GM18505 (cell line): ENCODE results near the gene PIGB.
A peak's percentile ranks its signal among the peaks of the same experiment; 100 is the strongest.

Experiments
- ATAC-seq: cut with Tn5 transposase; IDR thresholded peaks from one replicate; pipeline ENCODE4 v1.9.1; 2021; ENCODE audit not compliant: unreplicated experiment
- POLR2A ChIP-seq: IDR thresholded peaks from 4 replicates; pipeline ENCODE4 v1.6.1; 2011; ENCODE audit warnings: borderline replicate concordance; ENCODE audit not compliant: insufficient read depth, insufficient read length; ENCODE audit errors: extremely low read depth

PIGB gene

GRCh38 chr15:55337160-55337559 is 18.1 kb downstream of the PIGB start:
- no peak for TF ChIP-seq POLR2A
- no peak for ATAC-seq

- ATAC-seq: no peak
- TF ChIP-seq POLR2A: no peak
These were observed 24.1 kb downstream of the PIGB start for GRCh38 chr15:55343168-55343567.

- no peak for ATAC-seq
- TF ChIP-seq POLR2A: no peak
These were observed 25.2 kb downstream of the PIGB start for GRCh38 chr15:55344206-55344605.

GRCh38 chr15:55348281-55348778 is 29.3 kb downstream of the PIGB start:
- TF ChIP-seq POLR2A: no peak
- no peak for ATAC-seq

- TF ChIP-seq POLR2A: no peak
- ATAC-seq: no peak
These were observed 30.3 kb downstream of the PIGB start for GRCh38 chr15:55349282-55349681.

- no peak for TF ChIP-seq POLR2A
- no peak for ATAC-seq
These were observed 34.0 kb downstream of the PIGB start for GRCh38 chr15:55353025-55353424.

GRCh38 chr15:55356985-55357585 is 38.1 kb downstream of the PIGB start:
- no peak for ATAC-seq
- TF ChIP-seq POLR2A: no peak

GRCh38 chr15:55357774-55358173 is 38.8 kb downstream of the PIGB start:
- no peak for TF ChIP-seq POLR2A
- no peak for ATAC-seq

- TF ChIP-seq POLR2A: no peak
- ATAC-seq: no peak
These were observed 39.4 kb downstream of the PIGB start for GRCh38 chr15:55358471-55358870.

- ATAC-seq: no peak
- no peak for TF ChIP-seq POLR2A
These were observed 41.2 kb downstream of the PIGB start for GRCh38 chr15:55360256-55360655.

GRCh38 chr15:55361048-55361447 is 42.0 kb downstream of the PIGB start:
- TF ChIP-seq POLR2A: no peak

GRCh38 chr15:55362641-55363040 is 43.6 kb downstream of the PIGB start:
- no peak for TF ChIP-seq POLR2A
- no peak for ATAC-seq

More at GRCh38 chr15:55361048-55361447, 42.0 kb downstream of the PIGB start:
- ATAC-seq: no peak

- no peak for ATAC-seq
- no peak for TF ChIP-seq POLR2A
These were observed 48.0 kb downstream of the PIGB start for GRCh38 chr15:55366981-55367380.

GRCh38 chr15:55372701-55373440 is 53.8 kb downstream of the PIGB start:
- no peak for TF ChIP-seq POLR2A
- ATAC-seq: peak; percentile 47

- no peak for ATAC-seq
These were observed 60.1 kb downstream of the PIGB start for GRCh38 chr15:55379095-55379494.

GRCh38 chr15:55381595-55381994 is 62.6 kb downstream of the PIGB start:
- no peak for TF ChIP-seq POLR2A
- ATAC-seq: no peak

More at GRCh38 chr15:55379095-55379494, 60.1 kb downstream of the PIGB start:
- TF ChIP-seq POLR2A: no peak
